Kidney tubule cell (primary cell): ENCODE data around the gene CREB5.

Experiments used
- DNase-seq: peaks from one replicate; pipeline ENCODE4 v3.0.0-alpha.2; 2018; ENCODE audit warnings: low spot score

CREB5 gene

GRCh38 chr7:28784171-28784902, 372.0 kb downstream of the CREB5 start:
- peak; percentile 15 for DNase-seq

DNA sequence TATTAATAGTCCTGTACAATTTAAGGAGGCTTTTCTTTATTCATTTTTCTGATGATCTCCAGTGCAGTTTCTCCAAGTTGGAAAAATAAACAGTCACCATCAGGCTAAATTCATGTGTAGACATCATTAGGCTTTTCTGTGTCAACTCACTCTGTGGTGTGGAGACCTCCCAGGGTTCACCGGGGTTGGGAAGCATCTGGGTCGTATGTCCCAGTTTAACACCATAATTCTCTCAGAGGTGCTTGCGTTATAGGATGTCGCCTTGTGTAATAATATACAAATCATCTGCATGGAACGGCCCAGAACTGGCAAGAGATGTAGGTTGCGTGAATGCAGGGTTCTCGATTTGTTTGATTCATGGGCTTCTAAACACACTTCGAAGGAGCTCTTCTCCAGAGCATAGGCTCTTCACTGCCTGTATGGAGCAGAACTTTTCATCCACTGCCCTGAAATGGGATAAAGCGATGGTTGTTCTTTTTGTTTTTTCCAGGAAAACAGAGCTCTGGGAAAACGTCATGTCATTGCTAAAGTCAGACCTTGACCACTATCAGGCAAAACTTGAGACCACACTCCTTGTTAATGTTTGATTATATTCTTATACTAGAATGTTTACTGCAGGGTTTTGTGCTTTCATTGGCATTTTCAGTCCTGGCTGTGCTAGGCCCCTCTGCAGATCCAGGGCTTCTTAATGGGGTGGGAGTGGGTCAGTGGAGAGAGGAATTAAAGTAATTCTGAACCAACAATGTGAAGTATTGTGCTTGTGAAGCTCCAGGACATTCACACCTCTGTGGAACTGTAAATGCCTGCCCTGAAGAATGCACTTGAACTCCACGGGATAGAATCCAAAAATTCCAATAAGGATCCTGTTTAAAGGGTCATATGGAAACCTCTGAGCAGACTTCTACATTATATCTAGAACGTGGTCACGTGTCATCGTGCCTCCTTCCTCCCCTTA, 373.0 kb downstream of the CREB5 start:
- no peak for DNase-seq

DNA sequence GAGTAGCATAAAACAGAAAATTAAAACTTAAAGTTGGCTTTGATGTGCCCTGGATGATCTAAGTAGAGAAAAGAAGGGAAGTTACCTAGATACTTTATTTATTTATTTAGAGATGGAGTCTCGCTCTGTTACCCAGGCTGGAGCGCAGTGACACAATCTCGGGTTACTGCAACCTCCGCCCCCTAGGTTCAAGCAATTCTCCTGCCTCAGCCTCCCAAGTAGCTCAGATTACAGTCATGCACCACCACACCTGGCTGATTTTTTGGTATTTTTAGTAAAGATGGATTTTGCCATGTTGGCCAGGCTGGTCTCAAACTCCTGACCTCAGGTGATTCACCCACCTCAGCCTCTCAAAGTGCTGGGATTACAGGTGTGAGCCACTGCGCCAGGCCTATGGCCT, 373.8 kb downstream of the CREB5 start:
- DNase-seq = peak; percentile 85

DNA sequence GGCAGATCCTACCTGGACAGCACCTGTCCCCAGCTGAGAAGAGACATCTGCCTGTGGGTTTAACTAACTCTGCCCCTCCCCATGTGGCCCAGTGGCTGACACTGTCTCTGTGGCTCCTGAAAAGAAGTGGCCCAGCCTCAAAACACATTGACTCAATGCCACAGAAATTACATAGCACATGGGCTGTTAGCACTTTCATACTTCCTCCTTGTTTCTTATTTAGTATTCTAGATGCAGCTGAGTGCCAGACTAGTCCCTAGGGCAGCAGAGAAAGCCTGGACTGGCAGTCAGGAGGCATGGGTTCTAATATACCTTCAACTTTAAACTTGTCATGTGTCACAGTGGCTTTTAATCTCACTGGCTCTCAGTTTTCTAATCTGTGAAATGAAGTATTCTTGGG, 374.8 kb downstream of the CREB5 start:
- DNase-seq = no peak

- no peak for DNase-seq
Measured at GRCh38 chr7:28790467-28790866, 378.1 kb downstream of the CREB5 start.

GRCh38 chr7:28792858-28793257, 380.5 kb downstream of the CREB5 start:
- DNase-seq = no peak

- DNase-seq = no peak
Measured at GRCh38 chr7:28793381-28794085, 381.2 kb downstream of the CREB5 start.

GRCh38 chr7:28798274-28798673, 386.0 kb downstream of the CREB5 start:
- DNase-seq = no peak

GRCh38 chr7:28799619-28800018, 387.3 kb downstream of the CREB5 start:
- no peak for DNase-seq

- no peak for DNase-seq
Measured at GRCh38 chr7:28800150-28800549, 387.8 kb downstream of the CREB5 start.

DNA sequence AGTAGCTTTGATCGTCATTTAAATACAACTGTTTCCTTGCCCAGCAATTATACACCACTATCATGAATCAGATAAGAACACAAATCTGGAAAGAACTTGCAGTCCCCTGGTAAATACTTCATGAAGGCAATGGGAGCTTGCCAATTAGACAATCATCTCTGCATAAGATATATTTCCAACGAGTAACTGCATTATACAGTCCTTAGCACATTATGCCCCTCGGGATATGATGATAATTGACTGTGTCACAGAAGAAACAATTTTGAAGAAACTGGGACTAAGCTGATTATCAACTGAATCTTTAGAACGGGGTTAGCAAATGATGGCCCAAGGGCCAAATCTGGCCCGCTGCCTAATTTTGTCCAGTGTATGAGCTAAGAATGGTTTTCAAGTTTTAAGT, 390.1 kb downstream of the CREB5 start:
- no peak for DNase-seq

GRCh38 chr7:28804157-28804556, 391.8 kb downstream of the CREB5 start:
- no peak for DNase-seq

DNA sequence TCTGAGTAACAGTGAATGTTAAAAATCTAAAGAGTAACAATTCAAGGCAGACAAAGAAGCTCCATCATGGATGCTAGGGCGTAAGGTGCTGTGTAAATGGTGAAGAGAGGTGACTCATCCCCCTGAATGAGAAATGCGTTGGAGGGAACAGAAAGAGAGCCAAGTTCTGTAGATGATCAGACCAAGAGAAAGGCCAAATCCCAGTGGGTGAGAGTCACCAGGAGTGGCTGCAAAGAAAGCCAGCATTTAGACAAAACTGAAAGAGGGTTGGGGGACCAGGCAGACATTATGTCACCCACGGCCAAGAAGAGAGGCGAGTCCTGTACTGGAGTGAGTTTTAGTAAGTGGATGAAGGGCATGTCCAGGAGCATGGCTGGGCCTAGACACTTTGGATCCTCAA, 392.7 kb downstream of the CREB5 start:
- DNase-seq = peak; percentile 21

- no peak for DNase-seq
Measured at GRCh38 chr7:28806841-28807240, 394.5 kb downstream of the CREB5 start.

DNA sequence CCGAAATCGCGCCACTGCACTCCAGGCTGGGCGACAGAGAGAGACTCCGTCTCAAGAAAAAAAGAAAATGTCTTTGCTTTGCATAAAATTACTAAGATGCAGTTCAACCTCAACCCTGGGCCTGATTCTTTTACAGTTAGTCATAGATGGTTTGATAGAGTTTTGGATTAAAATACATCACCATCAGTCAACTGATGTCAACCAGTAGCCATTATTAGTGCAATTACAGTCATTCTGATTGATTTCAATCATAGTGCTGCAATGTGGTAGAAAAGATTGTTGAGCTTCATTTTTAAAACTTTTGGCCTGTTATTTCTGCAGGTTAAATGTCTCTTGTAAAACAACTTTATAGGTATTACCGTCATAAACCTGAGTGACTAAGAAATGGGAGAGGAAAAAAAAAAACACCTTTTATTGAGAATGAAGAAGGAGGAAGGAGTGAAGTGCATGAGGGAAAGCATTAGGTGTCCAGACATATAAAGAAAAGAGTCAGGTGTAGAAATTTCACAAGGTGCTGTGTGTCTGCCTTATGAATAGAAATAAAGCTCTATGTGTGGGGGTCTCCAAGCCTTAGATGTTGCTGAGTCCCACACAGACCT, 395.2 kb downstream of the CREB5 start:
- no peak for DNase-seq

GRCh38 chr7:28808796-28809533, 396.6 kb downstream of the CREB5 start:
- DNase-seq = peak; percentile 46

GRCh38 chr7:28811008-28811407, 398.7 kb downstream of the CREB5 start:
- DNase-seq = no peak

DNA sequence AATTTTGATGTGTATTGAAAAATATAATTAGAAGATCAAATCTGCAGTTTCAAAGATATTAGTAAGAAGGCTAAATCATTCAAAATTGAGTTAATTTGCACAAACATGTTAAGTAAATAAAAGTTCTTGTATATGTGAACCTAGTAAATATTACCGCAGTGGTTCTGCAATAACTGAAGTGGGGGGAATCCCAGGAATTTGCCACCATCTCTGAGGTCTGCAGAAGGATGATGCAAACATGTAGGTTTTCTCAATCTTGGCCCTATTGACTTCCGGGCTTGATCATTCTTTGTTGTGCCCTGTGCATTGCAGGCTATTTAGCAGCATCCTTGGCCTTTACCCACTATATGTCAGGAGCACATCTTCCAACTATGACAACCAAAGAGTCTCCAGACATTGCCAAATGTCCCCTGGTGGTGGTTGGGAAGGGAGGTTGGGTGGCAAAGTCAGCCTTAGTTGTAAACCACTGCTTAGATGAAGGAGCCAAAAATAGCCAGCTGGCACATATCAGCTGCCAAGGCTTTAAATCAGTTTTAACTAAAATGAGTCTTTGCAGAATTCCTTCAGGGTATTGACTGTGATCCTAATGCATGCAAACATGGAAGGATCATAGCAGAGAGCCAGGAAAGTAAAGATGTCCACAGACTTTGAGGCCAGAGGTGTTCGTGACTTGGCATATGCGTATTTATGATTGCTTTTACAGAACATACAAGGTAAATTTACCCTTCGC, 399.5 kb downstream of the CREB5 start:
- no peak for DNase-seq

DNA sequence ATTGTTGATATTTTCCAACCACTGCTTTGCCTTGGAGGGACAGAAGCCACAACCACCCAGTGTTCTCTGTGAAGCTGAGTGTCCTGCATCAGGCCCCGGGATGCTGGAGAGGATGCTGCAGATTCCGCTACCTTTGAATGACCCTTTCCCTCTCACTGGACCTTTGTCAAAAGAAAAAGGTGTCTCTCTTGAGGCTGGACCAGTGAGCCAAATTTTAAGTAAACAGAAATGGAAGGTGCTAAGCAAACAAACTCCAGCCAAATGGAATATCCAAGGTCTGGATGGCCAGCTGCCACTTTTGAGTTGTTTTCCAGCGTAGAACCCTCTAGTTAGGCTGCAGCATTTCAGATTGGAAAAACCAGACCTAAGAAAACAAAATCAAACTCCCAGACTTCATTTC, 400.3 kb downstream of the CREB5 start:
- no peak for DNase-seq

DNA sequence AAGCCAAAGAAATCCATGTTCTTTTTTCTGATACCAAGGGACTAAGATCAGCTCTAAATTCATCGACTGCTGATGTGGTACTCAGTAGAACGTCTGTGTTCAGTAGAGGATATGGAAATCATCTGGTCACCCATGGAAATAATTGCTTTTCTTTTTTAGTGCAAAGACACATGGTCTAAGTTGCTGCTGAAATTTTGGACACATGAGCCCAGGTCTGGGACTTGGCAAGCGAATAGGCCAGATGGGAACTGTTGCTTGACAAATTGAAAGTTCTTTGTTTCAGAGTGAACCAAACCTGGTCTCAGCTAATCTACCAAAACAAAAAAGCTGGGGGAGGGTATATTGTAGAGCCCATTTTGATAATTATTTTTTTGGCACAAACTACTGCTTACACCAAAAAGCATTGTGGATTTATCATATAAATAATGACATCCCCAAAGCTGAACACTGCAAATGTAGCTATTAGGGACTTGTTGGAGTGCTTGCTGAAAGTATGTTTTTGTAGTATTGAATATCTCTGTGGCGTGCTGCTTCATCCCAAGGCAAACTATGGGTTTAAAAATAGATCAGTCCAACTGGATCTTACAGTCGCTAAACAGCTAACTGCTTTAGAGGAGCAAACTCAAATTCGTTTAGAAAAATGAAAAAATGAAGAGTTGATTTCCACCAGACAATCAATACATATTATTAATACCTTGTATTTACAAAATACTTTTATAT, 401.1 kb downstream of the CREB5 start:
- DNase-seq = no peak
